HG02610 (cell line): Measurements from ENCODE around the gene SLC28A3.

Experiments used
- ATAC-seq: cut with Tn5 transposase; IDR thresholded peaks from one replicate; pipeline ENCODE4 v1.9.1; 2021; ENCODE audit warnings: mild to moderate bottlenecking, moderate library complexity; ENCODE audit not compliant: unreplicated experiment

Gene SLC28A3

DNA sequence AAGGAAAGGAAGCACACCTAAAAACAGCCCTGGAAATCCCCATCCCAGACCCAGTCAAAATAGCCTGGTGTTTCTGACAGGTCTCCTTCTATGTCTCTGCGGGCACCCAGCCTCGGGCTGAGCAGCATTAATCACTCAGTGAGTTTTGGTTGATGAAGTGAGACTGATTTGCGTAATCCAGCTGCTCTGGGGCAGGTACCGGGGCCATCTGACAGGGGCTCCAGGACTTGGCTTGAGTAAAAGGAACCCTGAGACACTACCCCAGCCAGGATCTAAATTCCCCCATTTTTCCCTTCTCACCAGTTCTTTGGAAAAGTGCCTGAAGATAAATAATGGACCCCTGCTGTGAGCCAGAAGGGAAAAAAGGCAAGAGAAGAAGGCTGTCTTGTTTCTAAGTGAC, 596 bp downstream of the SLC28A3 start:
- ATAC-seq, result no peak

DNA sequence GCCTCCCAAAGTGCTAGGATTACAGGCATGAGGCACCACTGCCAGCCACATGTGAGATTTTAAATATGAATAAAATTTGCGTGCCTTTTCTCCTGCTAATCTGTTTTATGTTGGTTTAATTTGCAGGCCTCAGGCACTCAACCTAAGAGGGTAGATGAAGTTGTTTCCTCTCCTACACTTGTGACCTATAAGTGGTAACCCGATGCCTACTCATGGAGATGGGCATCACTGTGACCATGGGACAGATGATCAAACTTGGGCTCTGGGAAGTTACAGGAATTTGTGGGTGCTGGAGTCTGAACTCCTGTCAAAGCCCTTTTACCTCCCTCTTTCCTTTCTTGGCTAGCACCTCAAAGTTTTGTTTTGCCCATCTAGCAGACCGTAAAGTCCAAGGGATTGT, 1.1 kb downstream of the SLC28A3 start:
- no peak for ATAC-seq

DNA sequence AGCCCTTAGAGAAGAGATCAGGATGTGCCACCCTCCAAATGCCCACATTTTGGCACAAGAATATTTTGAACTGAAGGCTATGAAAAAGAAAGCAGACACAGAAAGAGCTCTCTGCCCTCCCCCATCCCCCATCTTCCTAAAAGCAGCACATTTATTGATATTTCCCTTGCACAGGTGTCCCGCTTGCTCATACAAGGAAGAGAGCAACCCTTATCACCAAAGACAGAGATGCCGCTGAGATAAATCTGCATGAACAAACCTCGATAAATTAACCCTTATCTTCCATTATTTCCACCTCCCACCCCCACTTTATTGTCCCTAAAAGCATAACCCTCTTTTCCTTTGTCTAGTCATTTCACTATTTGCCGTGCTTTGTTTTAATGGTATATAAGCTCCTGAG, 1.8 kb downstream of the SLC28A3 start:
- no peak for ATAC-seq

- ATAC-seq, result no peak
These were observed 3.3 kb downstream of the SLC28A3 start for GRCh38 chr9:84337252-84337651.

GRCh38 chr9:84331119-84331809, 9.3 kb downstream of the SLC28A3 start:
- ATAC-seq, result no peak

DNA sequence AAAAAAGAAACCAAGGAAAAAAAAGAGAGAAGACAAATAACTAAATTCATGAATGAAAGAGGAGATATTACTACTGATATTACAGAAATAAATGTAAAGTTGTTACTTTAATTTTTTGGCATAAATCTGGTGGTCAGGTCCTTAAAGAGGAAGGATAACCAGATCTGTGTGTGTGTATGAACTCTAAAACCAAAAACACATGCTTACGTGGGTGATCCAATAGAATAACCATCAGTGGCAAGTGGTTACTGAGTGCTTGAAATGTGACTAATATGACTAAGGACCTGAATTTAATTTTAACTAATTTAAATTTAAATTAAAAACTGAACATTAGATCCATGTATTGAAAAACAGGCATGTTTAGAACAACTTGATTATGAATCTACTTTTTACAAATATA, 10.3 kb downstream of the SLC28A3 start:
- no peak for ATAC-seq

DNA sequence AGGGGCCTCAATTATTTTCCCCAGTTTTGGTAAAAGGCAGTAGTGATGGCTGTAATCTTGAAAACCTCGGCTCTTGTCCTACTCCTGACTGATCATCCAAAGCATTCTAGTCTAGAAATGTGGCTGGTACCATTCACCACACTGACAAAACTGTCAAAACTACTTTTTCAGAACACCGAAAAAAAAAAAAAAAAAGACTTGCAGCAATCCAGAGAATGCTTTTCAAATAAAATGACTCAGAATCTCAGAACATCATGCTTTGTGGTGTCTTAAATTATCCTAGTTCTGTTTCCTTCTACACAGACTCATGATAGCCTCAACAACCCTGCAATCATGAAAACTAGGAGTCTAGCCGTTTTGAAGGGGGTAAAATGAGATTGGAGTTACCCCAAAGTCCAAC, 13.4 kb downstream of the SLC28A3 start:
- ATAC-seq, result no peak

DNA sequence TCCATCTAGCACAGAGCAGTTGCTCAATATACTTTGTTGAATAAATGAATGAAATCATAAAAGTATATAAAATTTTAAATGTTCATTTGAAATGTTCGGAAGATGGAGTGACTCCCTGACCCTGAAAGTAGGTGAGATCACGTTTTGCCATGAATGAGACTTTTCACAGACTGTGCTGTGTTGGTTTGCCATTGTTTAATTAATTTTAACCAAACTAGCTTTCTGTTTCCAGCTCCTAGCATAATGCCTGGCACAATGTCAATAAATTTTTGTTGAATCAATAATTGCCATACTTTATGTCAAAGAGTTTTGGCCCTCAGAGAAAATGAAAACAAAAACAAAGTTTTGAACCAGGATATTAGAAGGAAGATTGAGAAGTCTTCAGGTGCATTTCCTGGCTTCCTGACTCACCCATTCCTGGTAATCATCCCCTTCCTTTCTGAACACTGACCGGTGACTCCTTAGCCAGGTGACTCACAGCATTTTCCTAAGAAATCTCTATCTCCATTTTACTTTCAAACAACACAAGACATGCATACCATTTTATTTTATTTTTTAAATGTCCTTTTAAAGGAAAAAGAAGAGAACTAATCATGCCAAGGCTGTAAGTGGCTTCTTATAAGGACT, 15.1 kb downstream of the SLC28A3 start:
- ATAC-seq, result no peak

DNA sequence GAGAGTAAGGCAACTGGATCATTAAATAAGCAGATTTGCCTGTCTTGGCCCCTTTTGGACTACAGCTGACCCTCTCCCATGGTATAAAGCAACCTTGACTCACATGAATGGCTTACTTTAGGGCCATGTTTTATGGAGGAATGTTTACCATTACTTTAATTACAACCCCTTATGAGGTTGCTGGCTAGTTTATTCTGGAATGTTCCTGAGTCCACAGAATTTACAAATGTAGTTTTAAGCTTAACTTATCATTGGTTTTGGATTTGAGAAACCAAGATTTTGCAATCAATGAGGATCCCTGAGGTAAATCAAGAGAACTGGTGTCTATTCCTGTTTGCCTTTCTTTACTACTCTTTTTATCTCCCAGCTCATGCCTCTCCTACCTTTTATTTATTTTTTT, 15.7 kb downstream of the SLC28A3 start:
- no peak for ATAC-seq

- no peak for ATAC-seq
These were observed 16.7 kb downstream of the SLC28A3 start for GRCh38 chr9:84323858-84324257.

DNA sequence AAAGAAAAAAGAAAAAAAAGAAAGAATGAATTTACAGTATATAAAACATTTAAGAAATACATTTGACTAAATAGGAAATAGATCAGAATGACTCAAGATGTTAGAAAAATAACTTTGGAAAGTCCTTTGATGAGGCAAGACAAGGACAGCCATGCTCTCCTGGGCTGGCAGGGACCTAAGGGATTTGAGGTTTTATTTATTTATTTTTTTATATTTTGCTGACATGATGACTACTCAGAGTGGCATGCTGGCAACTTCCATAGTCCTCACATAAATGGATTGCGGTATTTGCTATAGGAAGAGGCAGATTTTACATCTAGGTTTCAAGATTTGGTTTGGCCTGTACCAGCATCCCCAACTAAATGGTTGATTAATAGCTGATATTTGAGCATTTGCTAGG, 17.7 kb downstream of the SLC28A3 start:
- ATAC-seq, result no peak

GRCh38 chr9:84320231-84320630, 20.3 kb downstream of the SLC28A3 start:
- no peak for ATAC-seq

- ATAC-seq, result no peak
These were observed 20.9 kb downstream of the SLC28A3 start for GRCh38 chr9:84319632-84320031.

DNA sequence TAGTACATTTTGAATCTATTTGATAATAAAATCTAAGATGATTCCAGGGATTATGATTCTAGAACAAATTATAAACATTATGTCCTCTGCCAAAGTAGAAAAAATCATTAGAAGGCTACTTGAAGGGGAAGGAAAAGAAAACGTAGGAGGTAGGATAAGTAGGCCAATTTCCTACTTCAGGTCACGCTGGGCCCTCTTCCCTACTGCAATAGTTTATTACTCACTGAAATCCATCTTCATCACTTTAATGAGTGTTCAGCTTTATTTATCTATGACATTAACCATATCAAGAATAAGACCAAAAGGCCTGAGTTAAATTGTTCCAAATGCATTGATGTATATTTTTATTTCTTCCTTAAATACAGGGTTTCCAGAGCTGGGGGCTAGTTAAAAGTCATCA, 21.6 kb downstream of the SLC28A3 start:
- no peak for ATAC-seq

GRCh38 chr9:84317563-84317962, 23.0 kb downstream of the SLC28A3 start:
- no peak for ATAC-seq

DNA sequence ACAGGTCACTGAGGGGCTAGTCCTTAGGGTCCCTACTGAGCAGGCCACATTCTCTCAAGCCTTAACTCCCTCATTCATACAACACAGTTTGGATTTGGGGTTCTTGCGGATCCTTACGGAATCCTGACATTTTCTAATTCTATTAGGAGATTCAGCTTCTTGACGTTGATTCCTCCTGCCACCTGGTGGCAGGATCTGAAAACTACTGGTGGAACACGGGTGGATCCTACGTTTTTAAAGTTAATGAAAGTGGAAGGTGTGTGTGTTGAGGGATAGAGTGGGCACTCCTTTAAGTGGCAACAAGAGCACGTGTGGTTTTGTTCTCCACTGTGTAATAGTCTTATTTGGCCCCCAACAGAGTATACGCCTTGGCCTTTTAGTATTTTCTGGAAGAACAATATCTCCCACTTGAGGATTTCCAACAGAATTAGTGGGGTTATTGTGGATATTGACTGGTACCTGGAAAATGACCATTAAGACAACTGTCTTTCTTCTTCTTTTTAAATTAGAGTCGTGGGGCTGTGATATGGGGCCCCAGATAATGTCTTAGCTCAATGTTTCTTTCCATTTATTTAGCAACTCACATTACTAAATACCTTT, 25.2 kb downstream of the SLC28A3 start:
- ATAC-seq, result no peak

DNA sequence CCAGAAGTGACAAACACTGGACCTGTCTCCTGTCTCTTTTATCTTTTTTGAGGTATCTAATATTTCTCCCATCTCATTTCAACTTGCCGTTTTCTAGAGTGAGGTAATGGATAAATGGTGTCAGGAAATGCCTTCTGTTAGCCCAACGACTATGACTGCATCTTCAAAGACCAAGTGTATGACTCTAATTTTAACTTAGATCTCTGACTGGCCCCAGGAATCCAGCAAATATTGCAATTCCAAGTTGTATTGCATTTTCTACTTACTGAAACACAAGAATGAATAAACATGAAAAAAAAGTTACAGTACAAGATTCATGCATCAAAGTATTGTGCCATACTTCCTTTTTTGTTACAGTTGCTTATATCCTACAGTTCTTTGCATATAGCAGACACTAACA, 26.3 kb downstream of the SLC28A3 start:
- ATAC-seq, result no peak

DNA sequence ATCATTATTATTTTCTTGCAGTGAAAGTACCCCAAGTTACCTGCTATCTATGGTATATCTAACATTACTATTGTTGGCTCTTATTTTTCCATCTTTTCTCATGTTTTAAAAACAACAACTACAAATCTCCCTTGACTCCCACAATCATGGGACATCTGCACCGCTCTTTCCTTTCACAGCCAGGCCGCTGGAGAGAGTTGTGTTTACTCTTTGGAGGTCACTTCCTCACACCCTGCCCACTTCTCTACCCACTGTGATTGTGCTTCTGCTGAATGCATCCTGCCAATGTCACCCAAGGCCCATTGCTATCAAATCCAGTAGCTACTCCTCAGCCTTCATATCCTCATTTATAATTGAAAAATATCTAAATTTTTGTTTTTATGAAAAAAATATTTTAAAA, 29.7 kb downstream of the SLC28A3 start:
- ATAC-seq, result no peak

GRCh38 chr9:84305497-84306131, 34.9 kb downstream of the SLC28A3 start:
- ATAC-seq, result no peak

GRCh38 chr9:84304166-84304565, 36.4 kb downstream of the SLC28A3 start:
- ATAC-seq, result no peak

GRCh38 chr9:84303061-84303460, 37.5 kb downstream of the SLC28A3 start:
- ATAC-seq, result no peak

GRCh38 chr9:84301851-84302250, 38.7 kb downstream of the SLC28A3 start:
- ATAC-seq, result no peak
